Pancreas (tissue), 10 donors: Measurements from ENCODE around the gene ZNF136. TPM values are rescaled to one million over a fixed set of nuclear protein-coding genes. Genes with fewer than 3 reads are reported as not detected.
A peak's percentile ranks its signal among the peaks of the same experiment; 100 is the strongest.

Source experiments
- ATAC-seq, 4 donors: fragments of 200-7000 bp; cut with Tn5 transposase; one replicate each; pipeline versions ENCODE4 v1.8.0 to v1.9.1; 2020; ENCODE audit warnings: mild to moderate bottlenecking in 4 of 4, moderate library complexity in 4 of 4
- DNase-seq, 6 donors: peaks; one replicate each; pipeline ENCODE4 v3.0.0-alpha.2; 2020
- FAIRE-seq: peaks from 2 replicates; lab custom pipeline; 2012; peaks lifted over from hg19 to GRCh38; lab: Jason Lieb, UNC
- H3K27ac ChIP-seq, 4 donors: fragments of 200-600 bp; sonication (generic); 1 replicate in 3 of 4; 2 replicates in 1 of 4; pipeline versions ENCODE4 v1.5.0 to v1.8.0; 2020
- H3K27me3 ChIP-seq, 4 donors: fragments of 200-600 bp; one replicate each; pipeline ENCODE4 v1.8.0; 2021
- H3K36me3 ChIP-seq, 3 donors: fragments of 200-600 bp; sonication (generic) in 1 of 3; one replicate each; pipeline versions ENCODE4 v1.5.0 to v1.8.0; 2020 to 2021
- H3K4me1 ChIP-seq, 3 donors: fragments of 200-600 bp; one replicate each; pipeline ENCODE4 v1.8.0; 2021
- H3K4me3 ChIP-seq, 4 donors: fragments of 200-600 bp; sonication (generic) in 2 of 4; one replicate each; pipeline versions ENCODE4 v1.5.0 to v1.8.0; 2020 to 2021
- H3K9me3 ChIP-seq, 4 donors: fragments of 200-600 bp; one replicate each; pipeline ENCODE4 v1.8.0; 2021
- CTCF ChIP-seq, 4 donors: fragments of 200-600 bp; sonication (generic) in 3 of 4; IDR thresholded peaks; one replicate each; pipeline versions ENCODE4 v1.5.0 to v1.8.0; 2021; ENCODE audit warnings: antibody characterized with exemption in 4 of 4
- WGBS, 2 donors: extraction: QIAGEN DNeasy Blood & Tissue Kit; methylation state at CpG; one replicate each; pipeline ENCODE4 v1.1.7; 2013; 5-methylcytosine and 5-hydroxymethylcytosine counted together
- intact Hi-C, 3 donors: fragments of 100-400 bp; cut with DNase I; formaldehyde crosslinking; loops; one replicate each; pipeline versions ENCODE4 v1.11.1 to v1.14.2; 2022
- polyA plus RNA-seq, 2 donors: library from polyadenylated mRNA; stranded (reverse); fragments of 200-250 nt; gene quantifications; one replicate each; pipeline ENCODE4 v1.2.3, GENCODE V29; 2013
- total RNA-seq, 6 donors: library from RNA; stranded (reverse); fragmentation: NEBNext Ultra II Directional in 4 of 6; extraction: Animal tissue kit (Norgen Biotek cat#: 25700) in 4 of 6; gene quantifications; one replicate each; pipeline versions ENCODE4 v1.2.1 to v1.2.4, GENCODE V29; 2021 to 2023
- donor health status: healthy with polysubstance abuse.
- donor health status: DM: no; HTN: no; CAD: no; lungs with moderate emphysema.
- donor health status: DM: no; HTN: no; CAD: no.
- donor health status: control.
- donor health status: control.
- donor health status: Bipolar disorder and iron deficiency.
- donor health status: DM: yes; HTN: yes; CAD: no.
- donor health status: DM: no; HTN: no; CAD: no.
- donor health status: DM: no; HTN: no; CAD: no.
- donor health status: DM: yes; HTN: yes; CAD: no.

Gene ZNF136
- total and polyA plus RNA-seq, 8 donors: 2.0 to 5.8 (median 4.5) TPM

- WGBS, 2 donors: 3 to 4% methylated on average over 17 of the region's 17 CpGs
- Histone ChIP-seq H3K36me3 (peaks cover 0 to 10% (median 2%) of the 10 kb centered on the region in 3 donors), H3K4me3 (peak overlapping the region; percentile 67 to 77 (median 68)), H3K4me1 (peaks cover 0 to 12% (median 6%) of the 10 kb centered on the region in 3 donors), H3K9me3 (no peaks in the 10 kb centered on the region), H3K27me3 (no peaks in the 10 kb centered on the region), H3K27ac (peak overlapping the region; percentile 68 to 90 (median 78))
- ATAC-seq (peak; percentile 86 to 94 (median 88)), DNase-seq (peak; percentile 84 to 93 (median 90)), FAIRE-seq (no peak)
- intact Hi-C loops: loop anchor here in 2 of 3 donors (5.0 kb wide), 2 partner anchors 78 to 83 kb away; partner anchors contain the start of gene ZNF844 (in 1 of the 2)
- peak; percentile 89 to 95 (median 92) for TF ChIP-seq CTCF (IDR thresholded peaks at IDR 0.05)
Observed at GRCh38 chr19:12140545-12141404, 22.1 kb upstream of the ZNF136 start.

GRCh38 chr19:12141405-12141736 is 21.5 kb upstream of the ZNF136 start:
- no peak overlapping the region for H3K4me3 ChIP-seq
- H3K4me1 ChIP-seq: peaks cover 0 to 12% (median 6%) of the 10 kb centered on the region in 3 donors
- FAIRE-seq: no peak
- H3K27ac ChIP-seq: no peak overlapping the region
- intact Hi-C loops: loop anchor here in 2 of 3 donors (5.0 kb wide), 2 partner anchors 79 to 84 kb away; partner anchors contain the start of gene ZNF844 (in 1 of the 2)
- no peaks in the 10 kb centered on the region for H3K9me3 ChIP-seq
- no peaks in the 10 kb centered on the region for H3K27me3 ChIP-seq
- peaks cover 0 to 13% (median 8%) of the 10 kb centered on the region in 3 donors for H3K36me3 ChIP-seq
- TF ChIP-seq CTCF (IDR thresholded peaks at IDR 0.05): no peak
- DNase-seq: no peak
- no peak for ATAC-seq
- WGBS, 2 donors: 43 to 45% methylated on average over 10 of the region's 10 CpGs

GRCh38 chr19:12145348-12145747 is 17.5 kb upstream of the ZNF136 start:
- no peak for TF ChIP-seq CTCF (IDR thresholded peaks at IDR 0.05)
- peaks cover 0 to 18% (median 8%) of the 10 kb centered on the region in 3 donors for H3K36me3 ChIP-seq
- WGBS, 2 donors: 92 to 96% methylated on average over 8 of the region's 8 CpGs
- no peak for ATAC-seq
- no peaks in the 10 kb centered on the region for H3K9me3 ChIP-seq
- no peak overlapping the region for H3K4me3 ChIP-seq
- intact Hi-C loops: no loop called here
- peaks cover 0 to 6% (median 6%) of the 10 kb centered on the region in 3 donors for H3K4me1 ChIP-seq
- H3K27ac ChIP-seq: no peak overlapping the region
- no peaks in the 10 kb centered on the region for H3K27me3 ChIP-seq
- no peak for DNase-seq
- FAIRE-seq: no peak

GRCh38 chr19:12155324-12155860 is 7.5 kb upstream of the ZNF136 start:
- Histone ChIP-seq H3K27me3 (no peaks in the 10 kb centered on the region), H3K27ac (peak overlapping the region in 2 of 4 donors; percentile 20 to 55), H3K4me1 (peaks cover 0 to 5% (median 3%) of the 10 kb centered on the region in 3 donors), H3K4me3 (peak overlapping the region in 3 of 4 donors; percentile 62 to 95 (median 91)), H3K36me3 (no peaks in the 10 kb centered on the region), H3K9me3 (no peaks in the 10 kb centered on the region)
- DNase-seq (no peak), FAIRE-seq (no peak), ATAC-seq (peak in 1 of 4 donors; percentile 3)
- WGBS, 2 donors: 16 to 20% methylated on average over 11 of the region's 11 CpGs
- no peak for TF ChIP-seq CTCF (IDR thresholded peaks at IDR 0.05)
- intact Hi-C loops: no loop called here
